ENCODE results near the gene DGKD. TPM values are rescaled to one million over a fixed set of nuclear protein-coding genes. Genes with fewer than 3 reads are reported as not detected.
A peak's percentile ranks its signal among the peaks of the same experiment; 100 is the strongest.

Gene DGKD
- total and polyA plus RNA-seq, 2 experiments from 2014 or later: 3.9 to 4.0 TPM

DNA sequence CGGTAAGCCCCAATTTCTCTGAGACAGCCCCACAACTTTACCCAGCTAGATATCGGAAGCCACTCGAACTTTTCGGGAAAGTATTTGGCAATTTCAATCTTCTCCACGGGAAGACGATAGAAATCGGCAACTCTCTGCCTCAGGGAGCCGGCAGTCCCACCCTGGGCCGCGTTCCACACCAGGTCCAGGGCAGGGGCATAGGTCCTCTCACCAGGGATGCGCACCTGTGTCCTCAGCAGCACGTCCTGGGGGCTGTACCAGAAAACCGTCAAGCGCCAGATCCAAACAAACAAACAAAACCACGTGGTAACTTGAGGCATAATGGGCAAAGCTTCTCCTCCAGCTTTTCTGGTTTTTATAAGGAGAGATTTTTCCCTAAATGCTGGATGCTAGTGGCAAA, 131.4 kb downstream of the DGKD start:
- H3K36me3 ChIP-seq (ENCODE audit: low read depth): peaks cover 49% of the 10 kb centered on the region
- TF ChIP-seq EZH2phosphoT487 (IDR thresholded peaks at IDR 0.05; ENCODE audit: insufficient read depth, low read depth) (no peak), EZH2 (IDR thresholded peaks at IDR 0.05; ENCODE audit: insufficient read depth, poor library complexity, severe bottlenecking) (no peak)

GRCh38 chr2:233486357-233486756, 132.1 kb downstream of the DGKD start:
- Histone ChIP-seq H3K9me2 (ENCODE audit: insufficient read depth) (no peaks in the 10 kb centered on the region), H3K4me1 (ENCODE audit: insufficient read depth) (peaks cover 38% of the 10 kb centered on the region), H3K27me3 (replicated peaks; ENCODE audit: insufficient read depth) (no peaks in the 10 kb centered on the region), H3K4me3 (no peak overlapping the region), H3K4me2 (ENCODE audit: unreplicated experiment) (peak overlapping the region; percentile 45), H3K79me2 (ENCODE audit: insufficient read depth) (no peaks in the 10 kb centered on the region), H3K27ac (no peak overlapping the region), H3K9me3 (ENCODE audit: low read depth) (no peaks in the 10 kb centered on the region), H2AFZ (no peak overlapping the region), H4K20me1 (ENCODE audit: insufficient read depth) (0 out of 2 replicates have a peak, but pooled peaks cover 2% of the 10 kb centered on the region), H3F3A (ENCODE audit: insufficient read depth) (peaks cover 33% of the 10 kb centered on the region), H3K9ac (no peak overlapping the region), H3K36me3 (ENCODE audit: low read depth) (peaks cover 48% of the 10 kb centered on the region)
- DNase-seq: no peak
- 97 to 100% methylated on average over 4 of the region's 4 CpGs for WGBS, 2 experiments (ENCODE audit: low coverage in 1 of 2, low lambda C conversion rate in 2 of 2, missing lambda C conversion rate in 2 of 2)
- in situ Hi-C loops (cut with MboI): no loop called here
- no peak for TF ChIP-seq EZH2 (IDR thresholded peaks at IDR 0.05; ENCODE audit: insufficient read depth, poor library complexity, severe bottlenecking)

More for the DNA sequence above, 131.4 kb downstream of the DGKD start:
- H3K79me2 ChIP-seq (ENCODE audit: insufficient read depth): no peaks in the 10 kb centered on the region
- H3K4me3 ChIP-seq: no peak overlapping the region
- no peaks in the 10 kb centered on the region for H3K27me3 ChIP-seq (replicated peaks; ENCODE audit: insufficient read depth)
- in situ Hi-C loops (cut with MboI): no loop called here
- H2AFZ ChIP-seq: no peak overlapping the region
- peaks cover 38% of the 10 kb centered on the region for H3K4me1 ChIP-seq (ENCODE audit: insufficient read depth)
- DNase-seq: no peak
- H3K9me2 ChIP-seq (ENCODE audit: insufficient read depth): no peaks in the 10 kb centered on the region
- H3K4me2 ChIP-seq (ENCODE audit: unreplicated experiment): no peak overlapping the region
- H3K9me3 ChIP-seq (ENCODE audit: low read depth): no peaks in the 10 kb centered on the region
- H3K27ac ChIP-seq: no peak overlapping the region
- peaks cover 33% of the 10 kb centered on the region for H3F3A ChIP-seq (ENCODE audit: insufficient read depth)
- 0 out of 2 replicates have a peak, but pooled peaks cover 2% of the 10 kb centered on the region for H4K20me1 ChIP-seq (ENCODE audit: insufficient read depth)
- 89 to 91% methylated on average over 15 of the region's 15 CpGs for WGBS, 2 experiments (ENCODE audit: low coverage in 1 of 2, low lambda C conversion rate in 2 of 2, missing lambda C conversion rate in 2 of 2)
- no peak overlapping the region for H3K9ac ChIP-seq

- H2AFZ ChIP-seq: no peak overlapping the region
These were observed 132.7 kb downstream of the DGKD start for GRCh38 chr2:233486778-233487552.

GRCh38 chr2:233487748-233488345, 133.6 kb downstream of the DGKD start:
- no peak overlapping the region for H2AFZ ChIP-seq

More at GRCh38 chr2:233486778-233487552, 132.7 kb downstream of the DGKD start:
- 42 to 52% methylated on average over 4 of the region's 4 CpGs for WGBS, 2 experiments (ENCODE audit: low coverage in 1 of 2, low lambda C conversion rate in 2 of 2, missing lambda C conversion rate in 2 of 2)
- Histone ChIP-seq H3K4me2 (ENCODE audit: unreplicated experiment) (peak overlapping the region; percentile 45), H3F3A (ENCODE audit: insufficient read depth) (peaks cover 33% of the 10 kb centered on the region), H3K9me2 (ENCODE audit: insufficient read depth) (no peaks in the 10 kb centered on the region), H3K4me3 (0 out of 2 replicates have a peak overlapping the region, but pooled peaks have one; percentile 22), H3K4me1 (ENCODE audit: insufficient read depth) (peaks cover 38% of the 10 kb centered on the region), H3K36me3 (ENCODE audit: low read depth) (peaks cover 49% of the 10 kb centered on the region), H3K9ac (no peak overlapping the region), H4K20me1 (ENCODE audit: insufficient read depth) (0 out of 2 replicates have a peak, but pooled peaks cover 2% of the 10 kb centered on the region), H3K79me2 (ENCODE audit: insufficient read depth) (no peaks in the 10 kb centered on the region), H3K27ac (peak overlapping the region; percentile 20), H3K9me3 (ENCODE audit: low read depth) (no peaks in the 10 kb centered on the region), H3K27me3 (replicated peaks; ENCODE audit: insufficient read depth) (no peaks in the 10 kb centered on the region)
- in situ Hi-C loops (cut with MboI): no loop called here
- TF ChIP-seq EZH2phosphoT487 (IDR thresholded peaks at IDR 0.05; ENCODE audit: insufficient read depth, low read depth) (peak; percentile 93), EZH2 (IDR thresholded peaks at IDR 0.05; ENCODE audit: insufficient read depth, poor library complexity, severe bottlenecking) (no peak)
- DNase-seq: peak; percentile 78

More at GRCh38 chr2:233487748-233488345, 133.6 kb downstream of the DGKD start:
- peak; percentile 34 for DNase-seq
- Histone ChIP-seq H3K9ac (0 out of 2 replicates have a peak overlapping the region, but pooled peaks have one; percentile 1), H3K36me3 (ENCODE audit: low read depth) (peaks cover 48% of the 10 kb centered on the region), H3K9me2 (ENCODE audit: insufficient read depth) (no peaks in the 10 kb centered on the region), H3K4me2 (ENCODE audit: unreplicated experiment) (peak overlapping the region; percentile 45), H3K4me1 (ENCODE audit: insufficient read depth) (peaks cover 38% of the 10 kb centered on the region), H3K4me3 (peak overlapping the region; percentile 22; the same call in 1 of the 2 replicates), H3F3A (ENCODE audit: insufficient read depth) (peaks cover 33% of the 10 kb centered on the region), H4K20me1 (ENCODE audit: insufficient read depth) (0 out of 2 replicates have a peak, but pooled peaks cover 2% of the 10 kb centered on the region), H3K27me3 (replicated peaks; ENCODE audit: insufficient read depth) (no peaks in the 10 kb centered on the region), H3K79me2 (ENCODE audit: insufficient read depth) (no peaks in the 10 kb centered on the region), H3K27ac (peak overlapping the region; percentile 20), H3K9me3 (ENCODE audit: low read depth) (no peaks in the 10 kb centered on the region)
- WGBS, 2 experiments (ENCODE audit: low coverage in 1 of 2, low lambda C conversion rate in 2 of 2, missing lambda C conversion rate in 2 of 2): 86 to 88% methylated on average over 9 of the region's 9 CpGs
- TF ChIP-seq EZH2 (IDR thresholded peaks at IDR 0.05; ENCODE audit: insufficient read depth, poor library complexity, severe bottlenecking) (no peak), EZH2phosphoT487 (IDR thresholded peaks at IDR 0.05; ENCODE audit: insufficient read depth, low read depth) (no peak)
- in situ Hi-C loops (cut with MboI): no loop called here

All from GM23248 (cell line).